Measurements from ENCODE around the gene RRP7A.
"Not testable (repeated sequence)": the region's sequence is repeated elsewhere in the genome, so short reads cannot be mapped to it uniquely, and the experiment has no call there.

The RRP7A gene, protein sequence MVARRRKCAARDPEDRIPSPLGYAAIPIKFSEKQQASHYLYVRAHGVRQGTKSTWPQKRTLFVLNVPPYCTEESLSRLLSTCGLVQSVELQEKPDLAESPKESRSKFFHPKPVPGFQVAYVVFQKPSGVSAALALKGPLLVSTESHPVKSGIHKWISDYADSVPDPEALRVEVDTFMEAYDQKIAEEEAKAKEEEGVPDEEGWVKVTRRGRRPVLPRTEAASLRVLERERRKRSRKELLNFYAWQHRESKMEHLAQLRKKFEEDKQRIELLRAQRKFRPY
- 112 to 202 reads per million in 2 experiments for total RNA-seq

DNA sequence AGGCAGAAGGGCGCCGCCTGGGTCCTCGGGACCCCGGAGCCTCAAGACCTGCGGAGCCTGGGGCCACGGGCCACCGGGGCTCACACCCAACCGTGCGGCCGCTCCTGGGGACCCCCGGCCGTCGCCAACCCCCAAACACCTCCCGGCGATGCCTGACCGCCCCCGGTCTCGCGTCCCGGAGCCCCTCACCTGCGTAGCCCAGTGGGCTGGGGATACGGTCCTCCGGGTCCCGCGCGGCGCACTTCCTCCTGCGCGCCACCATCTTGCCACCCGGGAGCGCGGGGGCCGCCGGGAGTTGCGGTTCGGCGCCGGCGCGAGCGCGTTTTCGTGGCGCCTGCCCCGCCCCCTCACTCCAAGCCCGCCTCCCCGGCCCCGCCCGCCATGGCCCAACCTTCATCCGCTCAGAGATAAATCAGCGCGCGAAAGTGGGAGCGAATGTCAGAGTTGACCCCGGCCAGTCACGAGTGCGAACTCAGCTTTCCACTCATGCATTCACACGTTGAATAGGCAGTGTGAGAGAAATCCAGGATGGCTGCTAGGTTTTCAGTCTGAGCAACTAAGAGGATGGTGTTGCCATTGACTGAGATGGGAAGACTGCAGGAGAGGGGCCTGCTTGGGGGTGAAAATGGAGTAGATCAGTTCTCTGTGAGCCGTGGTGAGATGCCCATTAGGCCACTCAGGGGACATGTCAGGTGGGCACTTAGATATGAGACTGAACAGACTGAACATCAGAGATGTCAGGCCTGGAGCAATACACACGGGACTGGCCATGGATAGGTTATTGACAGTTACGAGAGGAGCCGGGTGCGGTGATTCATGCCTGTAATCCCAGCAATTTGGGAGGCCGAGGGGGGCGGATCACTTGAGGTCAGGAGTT lies at the start of gene RRP7A:
Gene RRP7A (minus strand): TSS at position 272 of the 877 bp plus-strand sequence. CDS start 10 bp downstream, at position 262.
- DNase-seq (ENCODE audit: low read depth) = peak; percentile 78

DNA sequence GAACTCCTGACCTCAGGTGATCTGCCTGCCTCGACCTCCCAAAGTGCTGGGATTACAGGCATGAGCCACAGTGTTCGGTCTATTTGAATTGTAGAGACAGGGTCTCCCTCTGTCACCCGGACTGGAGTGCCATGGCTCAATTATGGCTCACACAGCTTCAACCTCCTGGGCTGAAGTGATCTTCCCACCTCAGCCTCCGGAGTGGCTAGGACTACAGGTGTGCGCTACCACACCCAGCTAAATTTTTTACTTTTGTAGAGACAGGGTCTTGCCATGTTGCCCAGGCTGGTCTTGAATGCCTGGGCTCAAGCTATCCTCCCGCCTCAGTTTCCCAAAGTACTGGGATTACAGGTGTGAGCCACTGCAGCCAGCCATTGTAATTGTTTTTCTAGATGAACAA lies 48.4 kb upstream of the RRP7A start:
- not testable (repeated sequence) for DNase-seq (ENCODE audit: low read depth)

DNA sequence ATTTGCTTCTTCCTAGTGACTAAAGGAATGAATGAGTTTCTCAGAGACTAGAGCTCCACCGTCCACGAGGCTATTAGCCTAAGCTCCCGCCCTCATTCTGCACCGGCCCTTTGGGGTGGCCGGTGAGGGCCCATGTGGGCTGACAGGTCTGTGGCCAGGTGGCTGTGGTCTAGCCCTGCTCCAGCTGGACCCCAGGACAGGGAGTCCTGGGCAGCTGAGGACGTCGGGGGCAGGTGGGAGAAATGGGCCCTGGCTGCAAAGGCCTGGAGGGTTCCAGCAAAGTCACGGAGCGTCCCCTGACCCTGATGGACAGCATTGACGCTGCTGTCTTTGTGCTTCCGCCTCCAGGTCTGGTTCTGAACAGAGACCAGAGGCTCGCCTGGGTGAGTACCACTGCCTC lies 46.4 kb upstream of the RRP7A start:
- DNase-seq (ENCODE audit: low read depth) = no peak

DNA sequence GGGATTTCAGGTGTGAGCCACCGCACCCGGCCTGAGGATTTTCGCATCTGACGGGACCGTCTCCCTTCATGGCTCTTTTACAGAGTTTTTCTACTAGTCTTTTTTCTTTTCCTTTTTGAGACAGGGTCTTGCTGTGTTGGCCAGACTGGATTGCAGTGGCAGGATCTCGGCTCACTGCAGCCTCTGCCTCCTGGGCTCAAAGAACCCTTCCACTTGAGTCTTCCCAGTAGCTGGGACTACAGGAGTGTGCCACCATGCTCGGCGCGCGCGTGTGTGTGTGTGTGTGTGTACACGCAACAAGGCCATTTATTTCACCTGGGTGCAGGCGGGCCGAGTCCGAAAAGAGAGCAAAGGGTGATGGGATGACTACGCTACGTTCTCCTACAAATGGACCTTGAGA lies 45.1 kb upstream of the RRP7A start:
- DNase-seq (ENCODE audit: low read depth) = no peak

DNA sequence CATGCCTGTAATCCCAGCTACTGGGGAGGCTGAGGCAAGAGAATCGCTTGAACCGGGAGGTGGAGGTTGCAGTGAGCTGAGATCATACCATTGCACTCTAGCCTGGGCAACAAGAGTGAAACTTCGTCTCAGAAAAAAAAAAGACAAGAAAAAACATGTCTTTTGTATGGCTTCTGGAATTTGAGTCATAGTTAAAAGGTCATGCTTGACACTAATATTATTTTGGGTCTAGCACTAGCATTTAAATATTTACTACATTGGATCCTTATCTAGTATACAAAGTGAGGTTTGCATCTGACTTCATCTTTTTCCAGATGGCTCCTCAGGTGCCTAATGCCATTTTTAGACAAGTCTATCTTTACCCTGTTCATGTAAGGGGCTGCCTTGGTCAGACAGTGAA lies 44.3 kb upstream of the RRP7A start:
- not testable (repeated sequence) for DNase-seq (ENCODE audit: low read depth)

DNA sequence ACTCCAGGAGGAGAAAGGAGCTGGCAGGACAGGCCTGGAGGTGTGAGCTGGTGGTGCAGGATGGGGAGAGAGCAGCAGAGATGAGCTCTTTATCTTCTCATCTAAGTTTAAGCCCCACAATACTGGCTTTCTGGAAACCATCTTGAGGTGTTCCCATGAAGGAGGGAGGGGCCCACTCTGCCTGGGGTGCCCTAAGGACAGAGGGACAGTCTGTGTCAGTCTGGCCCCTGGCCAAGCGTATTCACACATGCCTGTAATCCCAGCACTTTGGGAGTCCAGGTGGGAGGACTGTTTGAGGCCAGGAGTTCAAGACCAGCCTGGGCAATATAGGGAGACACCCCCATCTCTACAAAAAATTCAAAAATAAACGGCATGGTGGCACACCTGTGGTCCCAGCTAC lies 43.1 kb upstream of the RRP7A start:
- no peak for DNase-seq (ENCODE audit: low read depth)

DNA sequence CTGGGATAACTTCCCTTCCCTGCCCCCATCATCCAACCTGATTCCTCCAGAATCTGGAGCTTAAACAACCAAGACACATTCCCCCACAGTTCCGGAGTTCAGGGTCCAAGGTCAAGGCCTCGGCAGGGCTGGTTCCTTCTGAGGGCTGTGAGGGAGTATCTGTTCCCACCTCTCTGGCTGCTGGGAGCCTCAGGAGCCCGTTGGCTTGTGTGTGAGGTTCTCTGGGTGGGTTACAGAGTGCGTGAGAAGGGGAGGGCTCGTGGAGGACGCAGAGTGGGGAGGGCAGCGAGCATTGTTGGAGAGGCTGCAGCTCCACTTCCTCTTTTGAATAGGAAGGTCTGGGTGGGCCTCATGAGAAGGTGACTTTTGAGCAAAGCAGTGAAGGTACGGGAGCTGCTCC lies 42.7 kb upstream of the RRP7A start:
- no peak for DNase-seq (ENCODE audit: low read depth)

DNA sequence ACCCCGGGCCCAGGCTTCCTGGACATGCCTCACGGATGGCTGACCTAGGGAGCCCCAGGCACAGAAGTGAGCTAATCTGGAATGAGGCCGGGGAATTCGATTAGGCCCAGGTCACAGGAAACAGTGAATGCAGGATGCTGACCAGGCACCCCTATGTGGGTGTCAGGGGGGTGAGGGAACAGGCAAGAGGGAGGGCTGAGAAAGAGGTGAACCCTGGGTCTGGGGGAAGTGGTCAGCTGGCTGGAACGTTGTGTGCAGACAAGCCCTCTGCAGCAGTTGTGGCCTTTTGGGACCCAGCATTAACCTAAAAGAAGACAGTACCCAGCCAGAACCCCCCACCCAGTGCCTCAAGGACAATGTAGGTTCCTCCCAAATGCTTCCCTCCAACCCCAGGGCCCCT lies 42.3 kb upstream of the RRP7A start:
- DNase-seq (ENCODE audit: low read depth) = no peak

DNA sequence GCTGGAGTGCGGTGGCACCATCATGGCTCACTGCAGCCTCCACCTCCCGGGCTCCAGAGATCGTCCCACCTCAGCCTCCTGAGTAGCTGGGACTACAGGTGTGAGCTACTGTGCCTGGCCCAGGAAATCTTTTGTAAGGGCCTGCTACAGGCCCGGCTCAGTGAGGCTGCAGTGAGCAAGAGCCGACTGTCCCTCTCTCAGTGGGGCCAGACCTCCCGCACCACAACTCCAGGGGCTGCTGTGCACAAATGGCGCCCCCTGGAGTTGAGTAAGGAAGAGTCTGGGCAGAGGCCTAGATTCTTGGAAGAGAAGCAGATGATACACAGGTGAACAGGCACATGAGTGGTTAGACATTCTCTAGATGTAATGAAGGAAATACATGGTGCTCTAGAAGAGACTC lies 41.2 kb upstream of the RRP7A start:
- DNase-seq (ENCODE audit: low read depth) = no peak

GRCh38 chr22:42560381-42560780 lies 40.8 kb upstream of the RRP7A start:
- no peak for DNase-seq (ENCODE audit: low read depth)

DNA sequence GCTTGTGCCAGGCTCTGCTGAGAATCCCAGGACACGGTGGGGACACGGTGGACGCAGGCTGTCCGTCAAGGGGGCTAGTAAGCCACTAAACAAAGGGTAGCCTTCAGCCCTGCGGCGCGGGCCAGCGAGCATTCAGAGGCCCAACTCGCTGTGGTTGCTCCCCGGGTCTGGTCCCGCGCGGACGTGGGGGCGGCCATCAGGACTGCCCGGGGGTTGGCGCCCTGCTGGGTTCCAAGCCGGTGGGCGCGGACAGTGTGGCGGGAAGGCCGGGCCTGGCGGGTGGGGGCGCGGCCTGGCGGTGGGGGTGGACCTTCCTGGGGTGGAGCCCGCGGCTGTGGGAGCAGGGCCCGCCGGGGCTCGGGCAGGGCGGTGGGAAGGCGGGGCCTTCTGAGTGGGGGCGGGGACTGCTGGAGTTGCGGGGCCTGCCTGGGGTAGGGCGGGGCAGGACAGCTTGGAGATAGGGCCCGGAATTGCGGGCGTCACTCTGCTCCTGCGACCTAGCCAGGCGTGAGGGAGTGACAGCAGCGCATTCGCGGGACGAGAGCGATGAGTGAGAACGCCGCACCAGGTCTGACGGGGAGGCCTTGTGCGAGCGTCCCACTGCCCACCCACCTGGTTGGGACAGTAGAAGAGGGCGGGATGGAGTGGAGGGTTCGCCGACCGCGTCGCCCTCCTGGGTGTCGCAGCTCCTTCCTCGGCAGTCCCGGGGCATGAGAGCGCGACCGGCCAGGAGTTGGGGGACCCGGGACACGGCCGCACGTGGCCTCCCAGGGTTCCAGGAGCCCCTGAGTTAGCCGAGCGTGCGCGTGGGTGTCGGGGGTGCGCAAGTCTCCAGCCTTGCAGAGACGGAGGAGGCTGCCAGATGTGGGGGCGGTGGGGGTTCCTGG lies 34.1 kb upstream of the RRP7A start, which contains the start of gene SERHL2:
Gene SERHL2 (plus strand): TSS at position 482 of the 887 bp plus-strand sequence. CDS start 65 bp downstream, at position 547.
- peak; percentile 72 for DNase-seq (ENCODE audit: low read depth)

GRCh38 chr22:42552294-42552647 lies 32.7 kb upstream of the RRP7A start:
- DNase-seq (ENCODE audit: low read depth) = not testable (repeated sequence)

GRCh38 chr22:42549331-42550060 lies 29.9 kb upstream of the RRP7A start:
- no peak for DNase-seq (ENCODE audit: low read depth)

DNA sequence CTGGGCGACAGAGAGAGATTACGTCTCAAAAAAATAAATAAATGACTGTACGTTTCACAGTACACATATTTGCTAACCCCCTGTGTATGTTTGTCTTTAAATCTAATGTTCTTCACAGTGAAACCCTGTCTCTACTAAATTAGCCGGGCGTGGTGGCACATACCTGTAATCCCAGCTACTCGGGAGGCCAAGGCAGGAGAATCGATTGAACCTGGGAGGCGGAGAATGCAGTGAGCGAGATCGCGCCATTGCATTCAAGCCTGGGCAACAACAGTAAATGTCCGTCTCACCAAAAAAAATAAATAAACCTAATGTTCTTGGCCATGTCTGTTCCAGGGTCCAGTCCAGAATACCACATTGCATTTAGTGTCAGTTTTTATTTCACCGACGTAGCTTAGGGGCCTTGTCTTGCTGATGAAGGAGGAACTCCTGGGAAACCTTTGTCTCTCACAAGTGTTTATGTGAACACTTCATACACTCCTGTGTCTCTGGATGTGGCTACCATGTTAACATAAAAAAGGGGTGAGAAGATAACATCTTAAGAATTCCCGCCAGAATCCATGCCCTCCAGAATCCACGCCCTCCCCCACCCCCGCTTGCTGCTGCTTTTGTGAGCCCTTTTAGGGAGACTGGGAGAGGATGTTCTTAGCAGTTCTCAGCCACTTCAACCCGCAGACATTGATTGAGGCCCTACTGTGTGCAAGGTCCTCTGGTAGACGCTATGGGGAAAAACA lies 29.2 kb upstream of the RRP7A start:
- DNase-seq (ENCODE audit: low read depth) = no peak

DNA sequence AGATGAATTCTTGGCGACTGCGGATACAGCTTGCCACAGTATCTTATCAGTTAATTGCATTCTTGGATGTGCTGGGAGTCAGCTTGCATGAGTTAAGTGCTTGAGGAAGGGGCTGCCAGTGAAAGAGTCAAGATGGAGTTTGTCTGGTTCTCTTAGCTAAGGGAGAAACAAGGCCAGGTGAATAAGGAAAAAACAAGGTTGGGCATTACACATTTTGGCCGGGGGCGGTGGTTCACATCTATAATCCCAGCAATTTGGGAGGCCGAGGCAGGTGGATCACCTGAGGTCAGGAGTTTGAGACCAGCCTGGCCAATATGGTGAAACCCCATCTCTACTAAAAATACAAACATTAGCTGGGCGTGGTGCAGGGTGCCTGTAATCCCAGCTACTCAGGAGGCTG lies 28.5 kb upstream of the RRP7A start:
- not testable (repeated sequence) for DNase-seq (ENCODE audit: low read depth)

GRCh38 chr22:42547562-42547961 lies 28.0 kb upstream of the RRP7A start:
- DNase-seq (ENCODE audit: low read depth) = no peak

GRCh38 chr22:42544686-42545085 lies 25.1 kb upstream of the RRP7A start:
- no peak for DNase-seq (ENCODE audit: low read depth)

- not testable (repeated sequence) for DNase-seq (ENCODE audit: low read depth)
Observed at GRCh38 chr22:42539236-42539771, 19.7 kb upstream of the RRP7A start.

- not testable (repeated sequence) for DNase-seq (ENCODE audit: low read depth)
Observed at GRCh38 chr22:42537199-42537831, 17.7 kb upstream of the RRP7A start.

- DNase-seq (ENCODE audit: low read depth) = not testable (repeated sequence)
Observed at GRCh38 chr22:42536634-42537033, 17.0 kb upstream of the RRP7A start.

All from T follicular helper cell (primary cell).